ENCODE results near the gene ADGRV1.
"Not testable (repeated sequence)": the region's sequence is repeated elsewhere in the genome, so short reads cannot be mapped to it uniquely, and the experiment has no call there.

Gene ADGRV1

DNA sequence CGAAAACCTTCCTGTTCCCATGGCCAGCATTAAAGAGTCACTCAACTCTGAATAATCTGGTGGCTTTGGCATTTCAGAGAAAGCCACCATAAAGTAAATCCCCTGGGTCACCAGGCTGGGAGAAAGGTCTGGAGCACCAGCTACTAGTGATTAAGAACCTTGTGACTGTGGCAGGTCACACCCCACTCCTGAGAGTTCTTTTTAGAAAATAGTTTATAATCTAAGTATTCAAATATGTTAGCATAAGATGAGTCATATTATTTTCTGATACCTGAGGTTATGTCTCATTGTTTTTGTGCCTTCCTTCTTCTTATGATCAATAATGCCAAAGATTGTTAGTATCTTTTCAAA, 472.8 kb downstream of the ADGRV1 start:
- TF ChIP-seq, protein P1, sequence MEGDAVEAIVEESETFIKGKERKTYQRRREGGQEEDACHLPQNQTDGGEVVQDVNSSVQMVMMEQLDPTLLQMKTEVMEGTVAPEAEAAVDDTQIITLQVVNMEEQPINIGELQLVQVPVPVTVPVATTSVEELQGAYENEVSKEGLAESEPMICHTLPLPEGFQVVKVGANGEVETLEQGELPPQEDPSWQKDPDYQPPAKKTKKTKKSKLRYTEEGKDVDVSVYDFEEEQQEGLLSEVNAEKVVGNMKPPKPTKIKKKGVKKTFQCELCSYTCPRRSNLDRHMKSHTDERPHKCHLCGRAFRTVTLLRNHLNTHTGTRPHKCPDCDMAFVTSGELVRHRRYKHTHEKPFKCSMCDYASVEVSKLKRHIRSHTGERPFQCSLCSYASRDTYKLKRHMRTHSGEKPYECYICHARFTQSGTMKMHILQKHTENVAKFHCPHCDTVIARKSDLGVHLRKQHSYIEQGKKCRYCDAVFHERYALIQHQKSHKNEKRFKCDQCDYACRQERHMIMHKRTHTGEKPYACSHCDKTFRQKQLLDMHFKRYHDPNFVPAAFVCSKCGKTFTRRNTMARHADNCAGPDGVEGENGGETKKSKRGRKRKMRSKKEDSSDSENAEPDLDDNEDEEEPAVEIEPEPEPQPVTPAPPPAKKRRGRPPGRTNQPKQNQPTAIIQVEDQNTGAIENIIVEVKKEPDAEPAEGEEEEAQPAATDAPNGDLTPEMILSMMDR (IDR thresholded peaks at IDR 0.05; ENCODE audit: low read depth, low read length) = no peak
- no peak for DNase-seq (ENCODE audit: extremely low read depth, low read depth)

DNA sequence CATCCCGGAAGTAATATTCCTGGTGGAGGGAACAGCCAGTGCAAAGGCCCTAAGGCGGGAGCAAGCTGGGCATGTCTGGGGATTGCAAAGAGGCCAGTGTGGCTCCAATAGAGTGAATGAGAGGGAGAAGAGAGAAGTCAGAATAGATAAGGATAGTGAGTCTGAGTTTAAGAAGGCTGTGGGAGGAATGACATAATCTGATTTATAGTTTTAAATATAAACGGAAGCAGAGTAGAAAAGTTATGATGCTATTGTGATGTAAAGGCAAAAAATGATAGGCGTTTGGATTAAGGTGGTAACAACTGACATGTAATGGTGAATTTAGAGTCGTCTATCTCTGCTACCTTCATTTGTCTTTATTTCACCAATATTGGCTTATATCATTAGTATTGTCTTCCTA, 473.5 kb downstream of the ADGRV1 start:
- no peak for DNase-seq (ENCODE audit: extremely low read depth, low read depth)

DNA sequence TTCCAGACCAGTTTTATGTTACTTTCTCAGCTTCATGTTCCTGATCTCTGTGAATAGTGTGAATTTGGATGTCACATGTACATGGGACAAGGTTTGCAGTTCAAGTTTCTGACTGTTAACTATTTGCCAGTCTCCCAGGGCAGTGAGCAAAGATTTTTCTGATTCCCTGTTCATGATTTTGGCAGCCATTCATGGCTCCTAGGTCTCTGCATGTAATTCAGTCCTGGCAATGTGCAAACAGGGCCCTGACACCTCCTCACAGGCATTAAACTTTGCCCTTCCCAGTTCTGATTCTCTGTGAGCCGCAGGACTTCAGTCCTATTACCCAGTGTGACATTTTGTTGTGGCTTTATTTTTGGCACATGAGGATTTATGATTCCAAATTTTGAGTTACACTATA, 474.8 kb downstream of the ADGRV1 start:
- TF ChIP-seq, protein P1 (IDR thresholded peaks at IDR 0.05; ENCODE audit: low read depth, low read length) = no peak
- no peak for DNase-seq (ENCODE audit: extremely low read depth, low read depth)

More for the DNA sequence above, 473.5 kb downstream of the ADGRV1 start:
- TF ChIP-seq, protein P1 (IDR thresholded peaks at IDR 0.05; ENCODE audit: low read depth, low read length) = no peak

DNA sequence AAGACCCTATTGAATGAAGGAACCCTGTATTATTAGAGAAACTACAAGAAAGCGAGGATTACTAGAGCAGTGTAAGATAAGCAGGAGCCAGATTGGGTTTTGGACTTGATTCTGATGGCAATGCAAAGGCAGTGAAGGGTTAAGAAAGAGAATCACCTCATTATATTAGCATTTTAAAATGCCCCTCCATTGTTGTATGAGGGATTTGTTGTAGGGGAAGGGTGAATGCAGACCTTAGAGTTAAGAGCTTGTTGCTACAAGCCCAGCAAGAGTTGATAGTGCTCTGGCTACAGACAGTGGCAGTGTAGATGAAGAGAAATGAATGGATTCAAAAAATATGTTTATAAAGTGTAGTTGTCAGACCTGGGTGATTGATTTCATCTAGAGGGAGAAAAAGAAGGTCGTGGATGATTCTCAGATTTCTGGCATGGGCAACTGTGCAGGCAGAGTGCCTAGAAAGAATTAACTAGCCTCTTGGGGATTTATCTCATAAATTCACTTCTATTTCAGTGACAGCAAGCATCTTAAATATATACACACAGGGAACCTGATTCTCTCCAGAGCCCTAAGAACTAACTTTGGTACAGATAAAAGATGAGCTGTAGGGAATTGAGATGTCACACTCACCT, 479.7 kb downstream of the ADGRV1 start:
- no peak for DNase-seq (ENCODE audit: extremely low read depth, low read depth)
- TF ChIP-seq, protein P1 (IDR thresholded peaks at IDR 0.05; ENCODE audit: low read depth, low read length) = no peak

DNA sequence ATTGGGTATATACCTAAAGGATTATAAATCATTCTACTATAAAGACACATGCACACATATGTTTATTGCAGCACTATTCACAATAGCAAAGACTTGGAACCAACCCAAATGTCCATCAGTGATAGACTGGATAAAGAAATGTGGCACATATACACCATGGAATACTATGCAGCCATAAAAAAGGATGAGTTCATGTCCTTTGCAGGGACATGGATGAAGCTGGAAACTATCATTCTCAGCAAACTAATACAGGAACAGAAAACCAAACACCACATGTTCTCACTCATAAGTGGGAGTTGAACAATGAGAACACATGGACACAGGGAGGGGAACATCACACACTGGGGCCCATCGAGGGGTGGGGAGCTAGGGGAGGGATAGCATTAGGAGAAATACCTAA, 482.5 kb downstream of the ADGRV1 start:
- not testable (repeated sequence) for DNase-seq (ENCODE audit: extremely low read depth, low read depth)

DNA sequence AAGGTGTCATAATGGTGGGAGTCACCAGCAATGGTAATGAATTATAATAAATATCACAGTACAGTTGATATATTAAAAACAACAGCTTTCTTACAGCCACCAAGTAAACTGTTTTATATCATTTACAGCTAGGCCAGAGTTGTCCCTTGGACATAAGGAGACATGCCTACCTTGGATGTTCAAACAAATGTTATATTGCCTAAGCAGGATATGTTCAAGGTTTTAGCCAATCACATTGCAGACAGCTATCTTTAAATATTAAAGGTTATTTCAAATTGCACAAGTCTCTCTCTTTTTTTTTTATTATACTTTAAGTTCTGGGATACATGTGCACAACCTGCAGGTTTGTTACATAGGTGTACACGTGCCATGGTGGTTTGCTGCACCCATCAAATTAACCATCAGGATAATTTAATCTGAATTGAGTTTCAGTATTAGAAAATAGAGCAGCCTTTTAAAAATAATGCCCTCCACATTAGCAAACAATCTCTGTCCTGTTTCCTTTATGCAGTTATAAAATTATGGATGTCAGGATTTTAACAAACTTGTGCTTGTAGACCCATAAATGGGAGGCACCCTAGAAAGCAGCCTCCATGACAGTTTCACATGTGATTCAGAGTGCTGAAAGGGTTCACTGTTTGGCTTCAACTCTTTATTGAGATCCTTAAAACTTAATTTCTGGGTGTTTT, 483.8 kb downstream of the ADGRV1 start:
- TF ChIP-seq, protein P1 (IDR thresholded peaks at IDR 0.05; ENCODE audit: low read depth, low read length) = no peak
- no peak for DNase-seq (ENCODE audit: extremely low read depth, low read depth)

DNA sequence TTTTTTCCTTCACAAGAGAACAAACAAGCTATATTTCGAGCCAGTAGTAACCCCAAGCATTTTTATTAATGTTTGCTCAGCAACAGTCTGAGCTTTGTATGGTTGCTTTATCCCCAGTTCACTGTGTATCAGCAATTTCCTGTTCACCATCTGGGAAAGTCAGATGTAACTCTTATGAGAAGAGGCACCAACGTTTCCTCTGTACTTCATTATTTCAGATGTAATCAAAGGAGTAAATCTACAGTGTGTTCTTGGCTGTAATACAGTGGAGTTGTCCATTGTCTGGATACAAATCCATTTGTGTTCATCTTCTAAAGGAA, 484.3 kb downstream of the ADGRV1 start:
- DNase-seq (ENCODE audit: extremely low read depth, low read depth) = no peak
- TF ChIP-seq, protein P1 (IDR thresholded peaks at IDR 0.05; ENCODE audit: low read depth, low read length) = no peak

DNA sequence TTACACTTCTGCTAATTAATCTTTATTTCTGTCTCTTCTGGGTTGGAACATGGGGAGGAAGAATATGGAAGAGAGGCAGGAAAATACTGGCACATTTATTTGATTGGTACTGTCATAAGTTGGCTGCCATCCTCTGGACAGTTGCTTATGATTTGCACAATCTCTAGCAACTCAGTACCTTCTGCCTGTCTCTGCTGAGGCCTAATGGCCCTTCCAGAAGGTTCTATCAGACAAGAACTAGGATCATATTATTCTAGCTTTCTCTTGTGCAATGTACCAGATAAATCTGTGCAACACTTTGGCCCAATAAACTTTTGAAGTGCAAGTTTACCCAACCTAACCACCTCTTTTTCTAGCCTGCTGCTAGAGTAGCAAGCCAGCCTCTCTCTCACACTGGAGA, 489.5 kb downstream of the ADGRV1 start:
- no peak for DNase-seq (ENCODE audit: extremely low read depth, low read depth)

More for the DNA sequence above, 489.5 kb downstream of the ADGRV1 start:
- TF ChIP-seq, protein P1 (IDR thresholded peaks at IDR 0.05; ENCODE audit: low read depth, low read length) = no peak

Measured in AG09319 (cell line).